GM12872 (cell line): ENCODE data around the gene KCTD21.

Experiments
- CTCF ChIP-seq: IDR thresholded peaks from 3 replicates; pipeline ENCODE4 v1.5.1; 2011; ENCODE audit warnings: low read depth, mild to moderate bottlenecking, low read length, moderate library complexity; ENCODE audit not compliant: insufficient read depth

The KCTD21 gene

GRCh38 chr11:78209478-78209877, 21.1 kb upstream of the KCTD21 start:
- TF ChIP-seq CTCF: no peak

GRCh38 chr11:78208257-78209165, 20.1 kb upstream of the KCTD21 start:
- no peak for TF ChIP-seq CTCF

- TF ChIP-seq CTCF: no peak
Measured at GRCh38 chr11:78207532-78208256, 19.3 kb upstream of the KCTD21 start.

- TF ChIP-seq CTCF: no peak
Measured at GRCh38 chr11:78205691-78206090, 17.3 kb upstream of the KCTD21 start.

- TF ChIP-seq CTCF: no peak
Measured at GRCh38 chr11:78205256-78205655, 16.8 kb upstream of the KCTD21 start.

GRCh38 chr11:78203184-78203583, 14.8 kb upstream of the KCTD21 start:
- TF ChIP-seq CTCF: no peak

GRCh38 chr11:78202733-78203167, 14.3 kb upstream of the KCTD21 start:
- no peak for TF ChIP-seq CTCF
